ENCODE results near the gene OSBP2.

- TF ChIP-seq ZC3H10 (CRISPR knock-in tag; IDR thresholded peaks at IDR 0.05) (no peak), PPARA (CRISPR knock-in tag; IDR thresholded peaks at IDR 0.05; ENCODE audit: borderline replicate concordance) (no peak), ARNTL (CRISPR knock-in tag; IDR thresholded peaks at IDR 0.05; ENCODE audit: borderline replicate concordance, low read depth) (no peak), OSR1 (CRISPR knock-in tag; IDR thresholded peaks at IDR 0.05) (no peak), RARB (CRISPR knock-in tag; IDR thresholded peaks at IDR 0.05) (no peak), SNAI2 (CRISPR knock-in tag; IDR thresholded peaks at IDR 0.05) (no peak), ZFP3 (CRISPR knock-in tag; IDR thresholded peaks at IDR 0.05) (no peak), ZFP30 (CRISPR knock-in tag; IDR thresholded peaks at IDR 0.05) (no peak), GLIS3 (CRISPR knock-in tag; IDR thresholded peaks at IDR 0.05) (no peak), ISL1 (CRISPR knock-in tag; IDR thresholded peaks at IDR 0.05) (no peak), ESRRG (CRISPR knock-in tag; IDR thresholded peaks at IDR 0.05) (no peak), CSRNP3 (CRISPR knock-in tag; IDR thresholded peaks at IDR 0.05) (no peak)
- TF ChIP-seq, protein P1, sequence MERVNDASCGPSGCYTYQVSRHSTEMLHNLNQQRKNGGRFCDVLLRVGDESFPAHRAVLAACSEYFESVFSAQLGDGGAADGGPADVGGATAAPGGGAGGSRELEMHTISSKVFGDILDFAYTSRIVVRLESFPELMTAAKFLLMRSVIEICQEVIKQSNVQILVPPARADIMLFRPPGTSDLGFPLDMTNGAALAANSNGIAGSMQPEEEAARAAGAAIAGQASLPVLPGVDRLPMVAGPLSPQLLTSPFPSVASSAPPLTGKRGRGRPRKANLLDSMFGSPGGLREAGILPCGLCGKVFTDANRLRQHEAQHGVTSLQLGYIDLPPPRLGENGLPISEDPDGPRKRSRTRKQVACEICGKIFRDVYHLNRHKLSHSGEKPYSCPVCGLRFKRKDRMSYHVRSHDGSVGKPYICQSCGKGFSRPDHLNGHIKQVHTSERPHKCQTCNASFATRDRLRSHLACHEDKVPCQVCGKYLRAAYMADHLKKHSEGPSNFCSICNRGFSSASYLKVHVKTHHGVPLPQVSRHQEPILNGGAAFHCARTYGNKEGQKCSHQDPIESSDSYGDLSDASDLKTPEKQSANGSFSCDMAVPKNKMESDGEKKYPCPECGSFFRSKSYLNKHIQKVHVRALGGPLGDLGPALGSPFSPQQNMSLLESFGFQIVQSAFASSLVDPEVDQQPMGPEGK (CRISPR knock-in tag; IDR thresholded peaks at IDR 0.05; ENCODE audit: borderline replicate concordance) = no peak
- TF ChIP-seq, protein P2, sequence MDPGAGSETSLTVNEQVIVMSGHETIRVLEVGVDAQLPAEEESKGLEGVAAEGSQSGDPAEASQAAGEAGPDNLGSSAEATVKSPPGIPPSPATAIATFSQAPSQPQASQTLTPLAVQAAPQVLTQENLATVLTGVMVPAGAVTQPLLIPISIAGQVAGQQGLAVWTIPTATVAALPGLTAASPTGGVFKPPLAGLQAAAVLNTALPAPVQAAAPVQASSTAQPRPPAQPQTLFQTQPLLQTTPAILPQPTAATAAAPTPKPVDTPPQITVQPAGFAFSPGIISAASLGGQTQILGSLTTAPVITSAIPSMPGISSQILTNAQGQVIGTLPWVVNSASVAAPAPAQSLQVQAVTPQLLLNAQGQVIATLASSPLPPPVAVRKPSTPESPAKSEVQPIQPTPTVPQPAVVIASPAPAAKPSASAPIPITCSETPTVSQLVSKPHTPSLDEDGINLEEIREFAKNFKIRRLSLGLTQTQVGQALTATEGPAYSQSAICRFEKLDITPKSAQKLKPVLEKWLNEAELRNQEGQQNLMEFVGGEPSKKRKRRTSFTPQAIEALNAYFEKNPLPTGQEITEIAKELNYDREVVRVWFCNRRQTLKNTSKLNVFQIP (CRISPR knock-in tag; IDR thresholded peaks at IDR 0.05; ENCODE audit: borderline replicate concordance, low read depth) = no peak
These were observed 254.3 kb downstream of the OSBP2 start for GRCh38 chr22:30948930-30949342.

All from SK-N-SH treated with all-trans-retinoic acid at 6 μM for 48 hours (cell line).